Measurements from ENCODE around the gene SZRD1. TPM values are rescaled to one million over a fixed set of nuclear protein-coding genes. Genes with fewer than 3 reads are reported as not detected.

Gene SZRD1
- total RNA-seq, 2 donors from 2014 or later: 119 to 140 TPM

DNA sequence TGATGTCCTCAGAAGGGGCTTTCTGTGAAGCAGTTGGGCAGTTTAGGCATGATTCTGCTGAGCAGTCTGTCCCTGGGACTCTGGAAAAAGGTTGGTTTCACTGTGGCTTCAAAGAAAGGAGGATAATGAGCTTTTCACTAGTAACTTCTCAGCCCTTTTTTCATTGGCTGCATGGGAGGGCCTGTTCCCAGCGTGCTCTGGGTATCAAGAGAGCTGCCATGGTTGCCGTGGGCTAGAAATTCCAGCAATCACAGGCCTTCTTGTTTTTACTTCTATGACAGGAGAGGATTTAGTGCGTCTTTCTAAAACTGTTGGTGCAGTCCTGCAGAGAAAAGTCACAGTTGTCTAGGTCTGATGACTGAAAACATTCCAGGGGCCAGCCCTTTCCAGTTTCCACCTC, 7.2 kb downstream of the SZRD1 start:
- Histone ChIP-seq H3K9me3 (no peaks in the 10 kb centered on the region), H3K36me3 (no peaks in the 10 kb centered on the region), H3K27me3 (no peaks in the 10 kb centered on the region), H3K27ac (no peak overlapping the region), H3K9ac (ENCODE audit: low read depth in 2 of 2, low read length in 2 of 2) (no peak overlapping the region), H3K4me1 (peaks cover 5% of the 10 kb centered on the region), H3K4me3 (no peak overlapping the region)
- DNase-seq: no peak
- TF ChIP-seq, protein P1, sequence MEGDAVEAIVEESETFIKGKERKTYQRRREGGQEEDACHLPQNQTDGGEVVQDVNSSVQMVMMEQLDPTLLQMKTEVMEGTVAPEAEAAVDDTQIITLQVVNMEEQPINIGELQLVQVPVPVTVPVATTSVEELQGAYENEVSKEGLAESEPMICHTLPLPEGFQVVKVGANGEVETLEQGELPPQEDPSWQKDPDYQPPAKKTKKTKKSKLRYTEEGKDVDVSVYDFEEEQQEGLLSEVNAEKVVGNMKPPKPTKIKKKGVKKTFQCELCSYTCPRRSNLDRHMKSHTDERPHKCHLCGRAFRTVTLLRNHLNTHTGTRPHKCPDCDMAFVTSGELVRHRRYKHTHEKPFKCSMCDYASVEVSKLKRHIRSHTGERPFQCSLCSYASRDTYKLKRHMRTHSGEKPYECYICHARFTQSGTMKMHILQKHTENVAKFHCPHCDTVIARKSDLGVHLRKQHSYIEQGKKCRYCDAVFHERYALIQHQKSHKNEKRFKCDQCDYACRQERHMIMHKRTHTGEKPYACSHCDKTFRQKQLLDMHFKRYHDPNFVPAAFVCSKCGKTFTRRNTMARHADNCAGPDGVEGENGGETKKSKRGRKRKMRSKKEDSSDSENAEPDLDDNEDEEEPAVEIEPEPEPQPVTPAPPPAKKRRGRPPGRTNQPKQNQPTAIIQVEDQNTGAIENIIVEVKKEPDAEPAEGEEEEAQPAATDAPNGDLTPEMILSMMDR (IDR thresholded peaks at IDR 0.05): no peak
- intact Hi-C loops (cut with DNase I): no loop called here

DNA sequence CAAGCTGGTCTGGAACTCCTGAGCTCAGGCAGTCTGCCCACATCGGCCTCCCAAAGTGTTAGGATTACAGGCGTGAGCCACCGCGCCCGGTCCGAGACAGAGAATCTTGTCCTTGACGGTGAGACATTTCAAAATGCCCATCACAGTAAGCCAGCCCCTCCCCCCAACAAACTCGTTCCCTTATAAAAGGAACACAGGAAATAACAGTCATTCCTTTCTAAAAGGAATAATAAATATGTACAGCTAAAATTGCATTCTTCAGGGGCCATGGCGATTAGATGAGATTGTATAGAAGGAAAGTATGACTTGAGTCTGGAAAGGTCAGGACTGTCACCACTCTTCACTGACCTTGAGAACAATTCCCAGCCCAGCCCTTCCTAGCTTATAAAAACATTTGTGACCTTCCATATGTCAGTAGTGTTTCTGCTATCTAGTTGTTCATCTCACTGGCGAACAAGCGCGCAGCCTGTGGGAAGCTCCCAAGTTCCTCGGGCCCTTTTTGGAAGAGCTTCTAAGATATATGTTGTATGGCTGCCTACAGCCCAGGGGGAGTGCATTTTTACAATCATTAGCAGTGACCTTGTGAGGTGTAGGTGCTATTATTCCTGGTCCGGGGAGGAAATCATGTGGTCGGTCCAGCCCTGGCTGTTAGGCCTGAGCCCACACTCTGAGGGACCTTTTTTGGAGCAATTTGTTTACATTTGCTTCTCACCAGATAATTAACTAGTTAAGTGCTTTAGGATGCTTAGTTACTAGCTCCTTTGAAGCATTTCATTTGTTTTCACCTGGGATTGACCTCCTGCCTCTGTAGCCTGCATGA, 8.7 kb downstream of the SZRD1 start:
- H3K36me3 ChIP-seq: no peaks in the 10 kb centered on the region
- H3K9ac ChIP-seq (ENCODE audit: low read depth in 2 of 2, low read length in 2 of 2): no peak overlapping the region
- no peaks in the 10 kb centered on the region for H3K9me3 ChIP-seq
- no peak for DNase-seq
- TF ChIP-seq, protein P1 (IDR thresholded peaks at IDR 0.05): no peak
- H3K27ac ChIP-seq: no peak overlapping the region
- peaks cover 5% of the 10 kb centered on the region for H3K4me1 ChIP-seq
- no peak overlapping the region for H3K4me3 ChIP-seq
- no peaks in the 10 kb centered on the region for H3K27me3 ChIP-seq
- intact Hi-C loops (cut with DNase I): no loop called here

DNA sequence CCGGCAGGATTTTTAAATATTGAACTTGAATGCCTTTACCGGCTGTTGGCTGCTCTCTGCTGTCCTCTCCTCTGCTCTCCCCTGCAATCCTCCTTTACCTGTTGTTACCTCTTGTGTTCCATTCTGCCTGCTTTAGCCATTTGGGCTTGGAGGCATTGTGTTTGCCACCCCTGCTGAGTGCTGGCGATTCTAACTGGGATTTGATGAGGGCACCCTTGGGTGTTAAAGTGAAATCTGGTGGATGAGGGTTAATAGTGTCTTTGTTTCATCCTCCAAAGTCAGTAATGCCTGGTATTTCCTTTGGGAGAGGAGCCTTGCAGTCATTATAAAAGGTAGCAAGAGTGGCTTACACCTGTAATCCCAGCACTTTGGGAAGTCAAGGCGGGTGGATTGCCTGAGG, 9.9 kb downstream of the SZRD1 start:
- H3K36me3 ChIP-seq: no peaks in the 10 kb centered on the region
- H3K4me3 ChIP-seq: no peak overlapping the region
- peaks cover 5% of the 10 kb centered on the region for H3K4me1 ChIP-seq
- H3K9ac ChIP-seq (ENCODE audit: low read depth in 2 of 2, low read length in 2 of 2): no peak overlapping the region
- intact Hi-C loops (cut with DNase I): no loop called here
- TF ChIP-seq, protein P1 (IDR thresholded peaks at IDR 0.05): no peak
- no peak overlapping the region for H3K27ac ChIP-seq
- DNase-seq: no peak
- H3K9me3 ChIP-seq: no peaks in the 10 kb centered on the region
- no peaks in the 10 kb centered on the region for H3K27me3 ChIP-seq

DNA sequence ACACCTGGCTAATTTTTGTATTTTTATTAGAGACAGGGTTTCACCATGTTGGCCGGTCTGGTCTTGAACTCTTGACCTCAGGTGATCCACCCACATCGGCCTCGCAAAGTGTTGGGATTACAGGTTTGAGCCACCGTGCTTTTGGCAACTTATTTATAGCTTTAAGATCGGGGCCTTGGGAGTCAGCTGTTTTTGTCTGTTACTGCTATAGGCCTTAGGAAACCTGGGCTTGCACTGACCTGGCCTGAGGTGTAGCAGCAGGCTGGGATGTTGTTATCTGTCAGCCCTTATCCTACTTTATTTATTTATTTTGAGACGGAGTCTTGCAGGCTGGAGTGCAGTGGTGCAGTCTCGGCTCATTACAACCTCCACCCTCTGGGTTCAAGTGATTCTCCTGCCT, 11.4 kb downstream of the SZRD1 start:
- Histone ChIP-seq H3K9me3 (no peaks in the 10 kb centered on the region), H3K27me3 (no peaks in the 10 kb centered on the region), H3K27ac (no peak overlapping the region), H3K4me3 (no peak overlapping the region), H3K4me1 (peaks cover 5% of the 10 kb centered on the region), H3K9ac (ENCODE audit: low read depth in 2 of 2, low read length in 2 of 2) (no peak overlapping the region), H3K36me3 (no peaks in the 10 kb centered on the region)
- TF ChIP-seq, protein P1 (IDR thresholded peaks at IDR 0.05): no peak
- intact Hi-C loops (cut with DNase I): no loop called here
- no peak for DNase-seq

DNA sequence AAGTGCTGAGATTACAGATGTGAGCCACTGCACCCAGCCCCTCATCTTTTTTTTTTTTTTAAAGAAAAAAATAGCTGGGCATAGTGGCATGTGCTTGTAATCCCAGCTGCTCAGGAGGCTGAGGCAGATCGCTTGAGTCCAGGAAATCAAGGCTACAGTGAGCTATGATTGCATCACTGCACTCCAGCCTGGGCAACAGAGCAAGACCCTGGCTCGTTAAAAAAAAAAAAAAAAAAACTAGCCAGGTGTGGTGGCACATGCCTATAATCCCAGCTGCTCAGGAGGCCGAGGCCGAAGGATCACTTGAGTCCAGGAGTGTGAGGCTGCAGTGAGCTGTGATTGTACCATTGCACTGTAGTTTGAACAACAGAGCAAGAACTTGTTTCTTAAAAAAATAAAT, 13.8 kb downstream of the SZRD1 start:
- H3K4me1 ChIP-seq: peaks cover 3% of the 10 kb centered on the region

More for the DNA sequence above, 13.8 kb downstream of the SZRD1 start:
- H3K9me3 ChIP-seq: no peaks in the 10 kb centered on the region
- no peak for DNase-seq
- no peak overlapping the region for H3K4me3 ChIP-seq
- TF ChIP-seq, protein P1 (IDR thresholded peaks at IDR 0.05): no peak
- H3K27ac ChIP-seq: no peak overlapping the region
- H3K9ac ChIP-seq (ENCODE audit: low read depth in 2 of 2, low read length in 2 of 2): no peak overlapping the region
- no peaks in the 10 kb centered on the region for H3K36me3 ChIP-seq
- intact Hi-C loops (cut with DNase I): no loop called here
- no peaks in the 10 kb centered on the region for H3K27me3 ChIP-seq
